ENCODE measurements around the gene DIAPH1.

The DIAPH1 gene

DNA sequence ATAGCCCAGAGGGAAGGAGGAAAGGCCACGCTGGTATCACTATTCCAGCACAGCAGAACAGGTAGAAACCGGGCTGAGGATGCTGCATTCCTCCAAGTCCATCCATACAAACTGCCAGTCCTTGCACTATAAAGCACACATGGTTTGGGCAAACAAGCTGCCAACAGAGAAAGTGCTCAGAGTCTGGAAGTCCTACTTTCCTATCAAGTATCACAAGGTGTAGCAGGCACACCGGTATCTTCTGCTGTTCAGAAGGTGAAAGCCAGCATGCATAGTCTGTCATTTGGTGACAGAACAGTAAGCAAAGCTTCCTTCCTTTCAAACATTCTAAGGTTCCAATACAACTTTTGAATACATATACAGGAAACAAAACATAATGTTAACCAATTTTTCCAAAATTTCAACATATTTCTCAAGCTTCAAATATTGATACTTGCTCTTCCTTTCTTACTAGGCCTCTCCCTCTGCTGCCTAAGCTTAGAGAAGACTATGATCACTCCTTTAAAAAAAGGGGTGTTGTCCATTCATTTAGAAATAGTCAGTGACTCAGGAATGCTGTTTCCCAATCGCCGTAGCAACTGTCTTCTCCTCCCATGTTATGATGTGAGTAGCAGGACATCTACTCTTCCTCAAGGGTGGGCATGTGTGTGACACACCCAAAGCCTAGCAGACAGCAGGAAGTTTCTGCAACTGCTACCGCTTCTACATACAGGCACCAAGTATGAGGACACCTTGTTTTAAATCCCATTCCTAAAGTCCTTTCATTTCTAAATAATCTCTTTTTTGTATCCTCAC, 14.7 kb downstream of the DIAPH1 start:
- H4K20me1 ChIP-seq (ENCODE audit: control insufficient read depth, insufficient read depth, low read depth, low read length): peaks cover 26% of the 10 kb centered on the region; the same call in 1 of the 2 replicates
- peaks cover 87% of the 10 kb centered on the region for H3K79me2 ChIP-seq (ENCODE audit: control insufficient read depth, low read length)
- H3K4me2 ChIP-seq (ENCODE audit: low read length): 0 out of 2 replicates have a peak overlapping the region, but pooled peaks have one; percentile 12
- H3K4me3 ChIP-seq (ENCODE audit: low read length): no peak overlapping the region
- no peaks in the 10 kb centered on the region for H3K27me3 ChIP-seq (ENCODE audit: control insufficient read depth, low read length)
- no peaks in the 10 kb centered on the region for H3K9me2 ChIP-seq (replicated peaks; ENCODE audit: control insufficient read depth, low read length)
- peaks cover 83% of the 10 kb centered on the region for H3K4me1 ChIP-seq (ENCODE audit: control insufficient read depth, low read length)
- H3K36me3 ChIP-seq (ENCODE audit: control insufficient read depth, low read length): no peaks in the 10 kb centered on the region; the same call in 1 of the 2 replicates
- no peaks in the 10 kb centered on the region for H3K9me3 ChIP-seq (ENCODE audit: control insufficient read depth, insufficient read depth, low read length)
- no peak for TF ChIP-seq EZH2phosphoT487 (IDR thresholded peaks at IDR 0.05; ENCODE audit: borderline replicate concordance, low read length)
- TF ChIP-seq, protein P1, sequence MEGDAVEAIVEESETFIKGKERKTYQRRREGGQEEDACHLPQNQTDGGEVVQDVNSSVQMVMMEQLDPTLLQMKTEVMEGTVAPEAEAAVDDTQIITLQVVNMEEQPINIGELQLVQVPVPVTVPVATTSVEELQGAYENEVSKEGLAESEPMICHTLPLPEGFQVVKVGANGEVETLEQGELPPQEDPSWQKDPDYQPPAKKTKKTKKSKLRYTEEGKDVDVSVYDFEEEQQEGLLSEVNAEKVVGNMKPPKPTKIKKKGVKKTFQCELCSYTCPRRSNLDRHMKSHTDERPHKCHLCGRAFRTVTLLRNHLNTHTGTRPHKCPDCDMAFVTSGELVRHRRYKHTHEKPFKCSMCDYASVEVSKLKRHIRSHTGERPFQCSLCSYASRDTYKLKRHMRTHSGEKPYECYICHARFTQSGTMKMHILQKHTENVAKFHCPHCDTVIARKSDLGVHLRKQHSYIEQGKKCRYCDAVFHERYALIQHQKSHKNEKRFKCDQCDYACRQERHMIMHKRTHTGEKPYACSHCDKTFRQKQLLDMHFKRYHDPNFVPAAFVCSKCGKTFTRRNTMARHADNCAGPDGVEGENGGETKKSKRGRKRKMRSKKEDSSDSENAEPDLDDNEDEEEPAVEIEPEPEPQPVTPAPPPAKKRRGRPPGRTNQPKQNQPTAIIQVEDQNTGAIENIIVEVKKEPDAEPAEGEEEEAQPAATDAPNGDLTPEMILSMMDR (IDR thresholded peaks at IDR 0.05; ENCODE audit: low read depth, low read length, poor library complexity, severe bottlenecking): no peak
- H3F3A ChIP-seq (ENCODE audit: control insufficient read depth, insufficient read depth): peaks cover 17% of the 10 kb centered on the region
- H3K27ac ChIP-seq (ENCODE audit: low read depth, low read length): no peak overlapping the region

DNA sequence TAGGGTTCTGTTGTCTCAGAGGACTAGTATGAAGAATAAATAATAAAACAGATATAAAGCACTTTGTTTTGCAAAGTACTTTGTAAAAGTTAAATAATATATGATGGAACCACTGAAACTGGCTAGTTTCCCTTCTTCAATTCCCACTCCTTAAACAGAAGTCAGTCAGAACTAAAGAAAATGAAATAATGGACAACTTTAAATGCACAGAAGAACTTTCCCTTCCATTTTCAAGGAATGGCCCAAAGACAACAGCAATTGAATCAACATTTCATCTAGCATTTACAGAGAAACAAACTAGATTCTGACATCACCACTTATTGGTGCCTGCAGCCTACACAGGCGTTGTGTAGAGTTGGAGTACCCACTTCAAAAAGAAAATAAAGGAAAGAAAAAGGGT, 16.2 kb downstream of the DIAPH1 start:
- no peaks in the 10 kb centered on the region for H3K9me3 ChIP-seq (ENCODE audit: control insufficient read depth, insufficient read depth, low read length)
- H3K4me1 ChIP-seq (ENCODE audit: control insufficient read depth, low read length): peaks cover 82% of the 10 kb centered on the region
- H4K20me1 ChIP-seq (ENCODE audit: control insufficient read depth, insufficient read depth, low read depth, low read length): peaks cover 24% of the 10 kb centered on the region; the same call in 1 of the 2 replicates
- no peaks in the 10 kb centered on the region for H3K9me2 ChIP-seq (replicated peaks; ENCODE audit: control insufficient read depth, low read length)
- no peak overlapping the region for H3K4me3 ChIP-seq (ENCODE audit: low read length)
- H3F3A ChIP-seq (ENCODE audit: control insufficient read depth, insufficient read depth): peaks cover 17% of the 10 kb centered on the region
- H3K79me2 ChIP-seq (ENCODE audit: control insufficient read depth, low read length): peaks cover 84% of the 10 kb centered on the region
- H3K27me3 ChIP-seq (ENCODE audit: control insufficient read depth, low read length): no peaks in the 10 kb centered on the region
- H3K36me3 ChIP-seq (ENCODE audit: control insufficient read depth, low read length): no peaks in the 10 kb centered on the region; the same call in 1 of the 2 replicates
- no peak overlapping the region for H3K27ac ChIP-seq (ENCODE audit: low read depth, low read length)
- TF ChIP-seq, protein P1 (IDR thresholded peaks at IDR 0.05; ENCODE audit: low read depth, low read length, poor library complexity, severe bottlenecking): no peak
- no peak overlapping the region for H3K4me2 ChIP-seq (ENCODE audit: low read length)

DNA sequence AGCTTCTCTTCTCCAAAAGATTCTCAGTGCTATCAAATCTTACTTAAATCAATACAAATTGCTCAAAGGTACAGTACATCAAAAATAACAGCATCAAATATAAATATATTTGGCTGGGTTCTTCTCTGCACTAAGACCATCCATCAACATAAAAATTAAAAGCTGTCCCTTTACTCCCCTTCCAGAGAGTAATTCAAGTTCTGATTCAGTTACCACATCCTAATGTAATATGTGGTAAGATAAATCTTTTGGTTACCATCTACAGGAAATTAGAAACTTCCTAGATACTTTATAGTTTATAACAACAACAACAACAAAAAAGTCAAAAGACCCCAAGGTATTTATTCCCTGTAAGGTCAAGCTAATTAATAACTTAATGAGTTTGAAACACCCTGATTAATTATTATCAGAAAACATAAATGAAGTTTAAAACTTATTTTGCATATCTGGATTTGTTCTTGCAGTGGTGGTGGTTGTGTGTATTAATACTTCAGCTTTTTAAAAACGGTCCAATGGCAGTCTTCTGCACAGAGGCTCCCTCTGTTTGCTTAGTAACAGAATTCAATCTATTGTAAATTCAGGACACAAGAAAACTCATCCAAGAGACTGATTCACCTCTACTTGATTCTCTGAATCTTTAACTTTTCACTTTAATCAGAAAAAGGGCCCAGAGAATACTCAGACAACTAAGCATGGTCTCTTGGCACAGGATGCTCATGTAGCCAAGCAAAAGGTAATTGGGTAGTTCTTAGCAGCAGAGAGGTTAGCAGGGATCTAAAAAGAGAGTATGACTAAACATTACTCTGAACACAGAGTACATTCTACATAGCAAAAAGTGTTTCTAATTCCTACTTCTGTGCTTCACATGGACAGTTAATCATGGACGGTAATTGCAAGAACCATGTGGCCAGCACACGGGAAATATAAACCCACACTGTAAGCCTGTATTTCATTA, 20.1 kb downstream of the DIAPH1 start:
- H3K4me1 ChIP-seq (ENCODE audit: control insufficient read depth, low read length): peaks cover 50% of the 10 kb centered on the region
- H3K9me3 ChIP-seq (ENCODE audit: control insufficient read depth, insufficient read depth, low read length): no peaks in the 10 kb centered on the region
- H3K36me3 ChIP-seq (ENCODE audit: control insufficient read depth, low read length): peaks cover 10% of the 10 kb centered on the region; the same call in 1 of the 2 replicates
- no peaks in the 10 kb centered on the region for H3K27me3 ChIP-seq (ENCODE audit: control insufficient read depth, low read length)
- peaks cover 73% of the 10 kb centered on the region for H3K79me2 ChIP-seq (ENCODE audit: control insufficient read depth, low read length)
- no peak overlapping the region for H3K4me2 ChIP-seq (ENCODE audit: low read length)
- no peak overlapping the region for H3K27ac ChIP-seq (ENCODE audit: low read depth, low read length)
- no peaks in the 10 kb centered on the region for H3K9me2 ChIP-seq (replicated peaks; ENCODE audit: control insufficient read depth, low read length)
- no peak for TF ChIP-seq EZH2phosphoT487 (IDR thresholded peaks at IDR 0.05; ENCODE audit: borderline replicate concordance, low read length)
- TF ChIP-seq, protein P1 (IDR thresholded peaks at IDR 0.05; ENCODE audit: low read depth, low read length, poor library complexity, severe bottlenecking): no peak
- H4K20me1 ChIP-seq (ENCODE audit: control insufficient read depth, insufficient read depth, low read depth, low read length): 0 out of 2 replicates have a peak, but pooled peaks cover 6% of the 10 kb centered on the region
- H3K4me3 ChIP-seq (ENCODE audit: low read length): no peak overlapping the region
- H3F3A ChIP-seq (ENCODE audit: control insufficient read depth, insufficient read depth): no peaks in the 10 kb centered on the region

Measured in DOHH2 (cell line).